Karpas-422 (cell line): Measurements from ENCODE around the gene ST3GAL3. TPM values are rescaled to one million over a fixed set of nuclear protein-coding genes. Genes with fewer than 3 reads are reported as not detected.

ENCODE experiments used
- DNase-seq: peaks from one replicate; pipeline ENCODE4 v3.0.0-alpha.2; 2015
- H2AFZ ChIP-seq: fragments of 200-600 bp; sonication (generic); 2 replicates; pipeline ENCODE4 v1.6.1; 2014; ENCODE audit warnings: antibody characterized with exemption, low read length, mixed read lengths
- H3K27ac ChIP-seq: fragments of 200-600 bp; sonication (generic); 2 replicates; pipeline ENCODE4 v1.5.1; 2014; ENCODE audit warnings: mild to moderate bottlenecking, low read length, moderate library complexity
- H3K27me3 ChIP-seq: fragments of 200-600 bp; sonication (generic); 2 replicates; pipeline ENCODE4 v1.6.1; 2014; ENCODE audit warnings: low read length, mixed read lengths
- H3K36me3 ChIP-seq: fragments of 200-600 bp; sonication (generic); 2 replicates; pipeline ENCODE4 v1.6.1; 2014; ENCODE audit warnings: low read length, mixed read lengths; ENCODE audit not compliant: insufficient read depth
- H3K4me1 ChIP-seq: fragments of 200-600 bp; sonication (generic); 2 replicates; pipeline ENCODE4 v1.6.1; 2014; ENCODE audit warnings: mild to moderate bottlenecking, low read length, mixed read lengths
- H3K4me2 ChIP-seq: fragments of 200-600 bp; sonication (generic); 2 replicates; pipeline ENCODE4 v1.6.1; 2014; ENCODE audit warnings: low read length, low read depth, mild to moderate bottlenecking; ENCODE audit not compliant: poor library complexity, severe bottlenecking
- H3K4me3 ChIP-seq: fragments of 200-600 bp; sonication (generic); 2 replicates; pipeline ENCODE4 v1.5.1; 2014; ENCODE audit warnings: mild to moderate bottlenecking, antibody characterized with exemption, low read length, mixed read lengths
- H3K79me2 ChIP-seq: fragments of 200-600 bp; sonication (generic); 2 replicates; pipeline ENCODE4 v1.6.1; 2014; ENCODE audit warnings: mild to moderate bottlenecking, low read length, mixed read lengths
- H3K9ac ChIP-seq: fragments of 200-600 bp; sonication (generic); 2 replicates; pipeline ENCODE4 v1.6.0; 2014; ENCODE audit warnings: low read length
- H3K9me2 ChIP-seq: fragments of 200-600 bp; sonication (generic), shearing (Covaris generic); replicated peaks from 2 replicates; pipeline ENCODE4 v1.6.0; 2014; ENCODE audit warnings: mild to moderate bottlenecking, low read length, moderate library complexity; ENCODE audit not compliant: insufficient read depth
- H3K9me3 ChIP-seq: fragments of 300-700, 200-600 bp; sonication (generic); 2 replicates; pipeline ENCODE4 v1.6.1; 2014; ENCODE audit warnings: low read length, mixed read lengths
- H4K20me1 ChIP-seq: fragments of 200-600 bp; sonication (generic); 2 replicates; pipeline ENCODE4 v1.6.1; 2014; ENCODE audit warnings: mild to moderate bottlenecking, antibody characterized with exemption, low read length, low read depth; ENCODE audit not compliant: insufficient read depth
- total RNA-seq: library from RNA; depleted of rRNA; stranded (reverse); fragments of >200 nt; shearing (Covaris generic); gene quantifications from 2 replicates; pipeline ENCODE4 v1.2.3, GENCODE V29; 2014; ENCODE audit warnings: low replicate concordance

The ST3GAL3 gene
- total RNA-seq, 1 experiment from 2014 or later, result 33.1 TPM

GRCh38 chr1:43945674-43946235, 238.4 kb downstream of the ST3GAL3 start:
- Histone ChIP-seq H3K79me2 (peaks cover 46% of the 10 kb centered on the region), H2AFZ (peak overlapping the region; percentile 62), H3K4me3 (peak overlapping the region; percentile 97), H3K36me3 (no peaks in the 10 kb centered on the region), H3K4me2 (peak overlapping the region; percentile 92), H4K20me1 (no peaks in the 10 kb centered on the region), H3K9ac (peak overlapping the region; percentile 94), H3K9me3 (no peaks in the 10 kb centered on the region), H3K9me2 (no peaks in the 10 kb centered on the region), H3K27ac (peak overlapping the region; percentile 59), H3K27me3 (no peaks in the 10 kb centered on the region), H3K4me1 (peaks cover 28% of the 10 kb centered on the region)
- DNase-seq, result no peak

GRCh38 chr1:43946236-43947060, 239.1 kb downstream of the ST3GAL3 start, which contains the start of gene IPO13:
TSS of gene IPO13 (plus strand) at chr1:43946950. CDS start at chr1:43947601, 651 bp downstream.
- peak within 1 kb of the TSS; percentile 94 for H3K9ac ChIP-seq
- peak within 1 kb of the TSS; percentile 74 for H3K27ac ChIP-seq
- H3K79me2 ChIP-seq, result peaks cover 47% of the 10 kb centered on the region
- peaks cover 28% of the 10 kb centered on the region for H3K4me1 ChIP-seq
- no peaks in the 10 kb centered on the region for H3K27me3 ChIP-seq
- no peaks in the 10 kb centered on the region for H3K9me2 ChIP-seq
- H3K4me2 ChIP-seq, result peak within 1 kb of the TSS; percentile 92
- DNase-seq, result peak; percentile 99
- peak within 1 kb of the TSS; percentile 97 for H3K4me3 ChIP-seq
- H4K20me1 ChIP-seq, result no peaks in the 10 kb centered on the region
- no peaks in the 10 kb centered on the region for H3K9me3 ChIP-seq
- H2AFZ ChIP-seq, result peak within 1 kb of the TSS; percentile 70
- no peaks in the 10 kb centered on the region for H3K36me3 ChIP-seq

GRCh38 chr1:43947061-43947873, 239.9 kb downstream of the ST3GAL3 start:
- Histone ChIP-seq H2AFZ (peak overlapping the region; percentile 70; the same call in 1 of the 2 replicates), H3K79me2 (peaks cover 52% of the 10 kb centered on the region), H3K9me3 (no peaks in the 10 kb centered on the region), H3K4me3 (peak overlapping the region; percentile 97), H3K36me3 (no peaks in the 10 kb centered on the region), H3K9me2 (no peaks in the 10 kb centered on the region), H3K27ac (peak overlapping the region; percentile 74; the same call in 1 of the 2 replicates), H3K4me1 (peaks cover 29% of the 10 kb centered on the region), H3K27me3 (no peaks in the 10 kb centered on the region), H4K20me1 (no peaks in the 10 kb centered on the region), H3K4me2 (peak overlapping the region; percentile 92), H3K9ac (peak overlapping the region; percentile 94)
- peak; percentile 47 for DNase-seq

- H3K27ac ChIP-seq, result no peak overlapping the region
- H3K9me2 ChIP-seq, result no peaks in the 10 kb centered on the region
- H2AFZ ChIP-seq, result no peak overlapping the region
- peak overlapping the region; percentile 94 for H3K9ac ChIP-seq
- H3K79me2 ChIP-seq, result peaks cover 55% of the 10 kb centered on the region
- DNase-seq, result no peak
- H3K9me3 ChIP-seq, result no peaks in the 10 kb centered on the region
- peak overlapping the region; percentile 92 for H3K4me2 ChIP-seq
- H3K4me3 ChIP-seq, result peak overlapping the region; percentile 97
- peaks cover 36% of the 10 kb centered on the region for H3K4me1 ChIP-seq
- no peaks in the 10 kb centered on the region for H3K36me3 ChIP-seq
- H3K27me3 ChIP-seq, result no peaks in the 10 kb centered on the region
- H4K20me1 ChIP-seq, result no peaks in the 10 kb centered on the region
Observed at GRCh38 chr1:43947874-43948437, 240.6 kb downstream of the ST3GAL3 start.

- Histone ChIP-seq H3K4me1 (peaks cover 38% of the 10 kb centered on the region), H3K36me3 (no peaks in the 10 kb centered on the region), H3K9ac (no peak overlapping the region), H4K20me1 (no peaks in the 10 kb centered on the region), H3K9me3 (no peaks in the 10 kb centered on the region), H3K4me2 (no peak overlapping the region), H3K9me2 (no peaks in the 10 kb centered on the region), H3K27ac (no peak overlapping the region), H2AFZ (no peak overlapping the region), H3K4me3 (no peak overlapping the region), H3K79me2 (peaks cover 65% of the 10 kb centered on the region), H3K27me3 (no peaks in the 10 kb centered on the region)
- DNase-seq, result no peak
Observed at GRCh38 chr1:43949678-43950077, 242.3 kb downstream of the ST3GAL3 start.

GRCh38 chr1:43951021-43951985, 244.0 kb downstream of the ST3GAL3 start:
- Histone ChIP-seq H3K4me1 (peaks cover 29% of the 10 kb centered on the region), H3K9me3 (no peaks in the 10 kb centered on the region), H3K36me3 (no peaks in the 10 kb centered on the region), H3K27me3 (no peaks in the 10 kb centered on the region), H4K20me1 (no peaks in the 10 kb centered on the region), H2AFZ (no peak overlapping the region), H3K9ac (no peak overlapping the region), H3K9me2 (no peaks in the 10 kb centered on the region), H3K4me3 (no peak overlapping the region), H3K79me2 (peaks cover 55% of the 10 kb centered on the region), H3K27ac (no peak overlapping the region), H3K4me2 (no peak overlapping the region)
- no peak for DNase-seq

- Histone ChIP-seq H3K27me3 (no peaks in the 10 kb centered on the region), H3K4me2 (peak overlapping the region; percentile 40), H3K27ac (peak overlapping the region; percentile 3; the same call in 1 of the 2 replicates), H2AFZ (no peak overlapping the region), H3K36me3 (no peaks in the 10 kb centered on the region; the same call in 1 of the 2 replicates), H3K4me3 (peak overlapping the region; percentile 4; the same call in 1 of the 2 replicates), H3K4me1 (peaks cover 27% of the 10 kb centered on the region), H4K20me1 (no peaks in the 10 kb centered on the region), H3K9me2 (no peaks in the 10 kb centered on the region), H3K9ac (peak overlapping the region; percentile 15), H3K79me2 (peaks cover 45% of the 10 kb centered on the region), H3K9me3 (no peaks in the 10 kb centered on the region)
- DNase-seq, result peak; percentile 83
Observed at GRCh38 chr1:43952731-43953346, 245.5 kb downstream of the ST3GAL3 start.
